ENCODE data around the gene MYO9A.
"Not testable (repeated sequence)": the region's sequence is repeated elsewhere in the genome, so short reads cannot be mapped to it uniquely, and the experiment has no call there.

MYO9A gene

DNA sequence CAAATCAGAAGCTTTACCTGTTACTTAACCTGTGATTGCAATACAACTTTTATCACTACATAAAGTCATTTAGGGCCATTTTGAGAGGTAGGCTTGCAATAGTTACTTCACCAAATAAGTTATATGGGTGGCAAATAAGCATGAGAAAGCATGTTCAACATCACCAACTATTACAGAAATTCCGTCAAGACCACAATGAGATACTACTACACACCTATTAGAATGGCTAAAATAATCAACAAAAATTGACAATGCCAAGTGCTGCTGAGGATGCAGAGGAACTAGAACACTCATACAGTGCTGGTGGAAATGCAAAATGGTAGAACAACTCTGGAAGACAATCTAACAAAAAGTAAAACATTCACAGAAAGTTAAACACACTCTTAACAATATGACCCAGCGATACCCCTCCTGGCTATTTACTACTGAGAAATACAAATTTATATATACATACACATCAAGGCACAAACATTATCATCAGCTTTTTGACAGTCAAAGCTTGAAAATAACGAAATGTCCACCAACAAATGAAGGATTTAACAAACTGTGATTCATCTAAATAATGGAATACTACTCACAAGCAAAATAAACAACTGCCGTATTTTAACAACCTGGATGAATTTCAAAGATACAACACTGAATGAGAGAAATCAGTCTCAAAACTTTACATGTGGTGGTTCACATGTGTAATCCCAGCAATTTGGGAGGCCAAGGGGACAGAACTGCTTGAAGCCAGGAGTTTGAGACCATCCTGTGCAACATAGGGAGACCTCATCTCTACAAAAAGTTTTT is 82.9 kb downstream of the MYO9A start:
- no peak for DNase-seq

- no peak for DNase-seq
These were observed 83.6 kb downstream of the MYO9A start for GRCh38 chr15:72034351-72034750.

DNA sequence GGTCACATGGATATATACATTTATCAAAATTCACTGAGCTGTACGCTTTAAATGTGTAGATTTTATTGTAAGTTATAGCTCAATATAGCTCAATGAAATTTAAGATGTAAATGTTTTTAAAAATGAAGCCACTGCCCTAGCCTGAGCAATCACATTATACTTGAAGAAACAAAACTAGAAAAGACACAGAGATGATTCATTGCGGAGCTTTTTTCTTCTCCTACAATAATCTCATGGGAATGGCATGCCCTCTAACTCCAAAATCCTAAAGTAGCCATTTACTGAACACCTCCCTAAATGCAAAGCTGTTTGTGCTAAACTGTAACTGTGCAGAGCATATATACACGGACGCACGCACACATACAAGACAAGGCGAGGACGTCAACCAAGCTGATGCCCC is 84.2 kb downstream of the MYO9A start:
- no peak for DNase-seq

- no peak for DNase-seq
These were observed 84.7 kb downstream of the MYO9A start for GRCh38 chr15:72033285-72033684.

- no peak for DNase-seq
These were observed 96.3 kb downstream of the MYO9A start for GRCh38 chr15:72021604-72022003.

DNA sequence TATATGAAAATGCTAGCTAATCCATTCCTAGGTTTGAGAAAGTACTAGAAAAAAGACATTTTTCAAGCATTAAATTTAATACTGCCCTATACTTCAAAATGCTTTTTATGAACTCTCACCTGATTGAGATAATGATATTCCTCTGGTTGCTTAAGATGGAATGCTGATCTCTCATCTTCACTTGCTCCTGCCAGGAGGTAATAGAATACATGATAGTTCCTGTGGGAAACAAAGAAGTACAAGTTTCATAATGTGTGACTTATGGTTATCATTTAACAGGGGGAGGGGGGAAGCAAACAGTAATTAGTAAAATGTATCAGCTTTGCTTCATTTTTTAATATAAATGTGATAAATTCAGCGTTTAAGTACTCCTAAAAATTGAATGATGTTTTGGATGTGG is 97.2 kb downstream of the MYO9A start:
- no peak for DNase-seq

GRCh38 chr15:72014555-72014954 is 103.4 kb downstream of the MYO9A start:
- DNase-seq, result not testable (repeated sequence)

GRCh38 chr15:72013703-72014102 is 104.2 kb downstream of the MYO9A start:
- DNase-seq, result no peak

DNA sequence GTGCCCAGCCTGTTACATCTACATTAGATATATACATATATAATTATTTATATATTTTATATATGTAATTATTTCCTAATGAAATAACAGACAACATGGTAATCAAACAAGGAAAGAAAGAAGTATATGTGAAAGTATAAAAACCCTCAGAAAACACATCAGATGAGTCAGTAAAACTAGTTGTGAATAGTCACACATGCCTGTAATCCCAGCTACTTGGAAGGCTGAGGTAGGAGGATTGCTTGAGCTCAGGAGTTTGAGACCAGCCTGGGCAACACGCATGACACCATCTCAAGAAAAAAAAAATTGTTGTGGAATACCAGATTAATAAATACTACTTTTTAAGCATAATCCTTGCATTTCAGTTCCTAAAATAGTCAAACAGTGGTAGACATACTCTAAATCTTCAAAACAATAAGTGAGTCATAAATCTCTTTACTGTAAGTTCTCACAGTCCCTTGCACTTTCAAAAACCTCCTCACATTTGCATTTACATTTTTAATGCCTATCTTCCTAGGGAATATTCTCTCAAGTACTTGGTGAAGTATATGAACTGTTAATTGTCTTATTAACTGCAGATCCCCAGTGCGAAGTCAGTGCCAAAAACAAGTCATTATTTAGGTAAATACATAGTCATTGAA is 106.5 kb downstream of the MYO9A start:
- DNase-seq, result no peak

GRCh38 chr15:72009222-72009621 is 108.7 kb downstream of the MYO9A start:
- no peak for DNase-seq

GRCh38 chr15:72006382-72006781 is 111.6 kb downstream of the MYO9A start:
- DNase-seq, result no peak

GRCh38 chr15:72005483-72005882 is 112.5 kb downstream of the MYO9A start:
- no peak for DNase-seq

- DNase-seq, result no peak
These were observed 118.1 kb downstream of the MYO9A start for GRCh38 chr15:71999807-72000206.

- DNase-seq, result not testable (repeated sequence)
These were observed 119.2 kb downstream of the MYO9A start for GRCh38 chr15:71998717-71999116.

DNA sequence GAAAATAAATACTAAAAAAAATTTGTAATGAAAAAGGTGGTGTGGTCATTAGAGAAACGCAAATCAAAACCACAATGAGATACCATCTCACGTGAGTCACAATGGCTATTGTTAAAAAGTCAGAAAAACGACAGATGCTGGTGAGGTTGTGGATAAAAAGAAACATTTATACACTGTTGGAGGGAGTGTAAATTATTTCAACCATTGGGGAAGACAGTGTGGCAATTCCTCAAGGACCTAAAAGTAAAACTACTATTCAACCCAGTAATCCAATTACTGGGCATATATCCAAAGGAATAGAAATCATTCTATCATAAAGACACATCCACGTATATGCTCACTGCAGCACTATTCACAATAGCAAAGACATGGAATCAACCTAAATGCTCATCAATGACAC is 120.3 kb downstream of the MYO9A start:
- no peak for DNase-seq

DNA sequence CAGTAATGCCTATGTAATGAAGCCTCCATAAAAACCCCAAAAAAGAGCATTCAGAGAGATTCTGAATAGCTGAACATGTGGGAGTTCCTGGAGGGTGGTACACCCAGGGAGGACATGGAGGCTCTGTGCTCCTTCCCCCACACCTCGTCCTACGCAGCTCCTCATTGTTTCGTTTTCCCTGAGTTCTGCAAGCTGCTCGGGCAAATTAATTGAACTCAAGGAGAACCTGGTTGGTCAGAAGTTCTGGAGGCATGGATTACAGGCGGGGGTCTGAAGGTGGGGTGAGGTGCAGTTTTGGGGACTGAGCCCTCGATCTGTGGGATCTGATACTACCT is 142.2 kb downstream of the MYO9A start:
- DNase-seq, result no peak

GRCh38 chr15:71974211-71974610 is 143.7 kb downstream of the MYO9A start:
- DNase-seq, result no peak

- no peak for DNase-seq
These were observed 144.6 kb downstream of the MYO9A start for GRCh38 chr15:71973366-71973765.

DNA sequence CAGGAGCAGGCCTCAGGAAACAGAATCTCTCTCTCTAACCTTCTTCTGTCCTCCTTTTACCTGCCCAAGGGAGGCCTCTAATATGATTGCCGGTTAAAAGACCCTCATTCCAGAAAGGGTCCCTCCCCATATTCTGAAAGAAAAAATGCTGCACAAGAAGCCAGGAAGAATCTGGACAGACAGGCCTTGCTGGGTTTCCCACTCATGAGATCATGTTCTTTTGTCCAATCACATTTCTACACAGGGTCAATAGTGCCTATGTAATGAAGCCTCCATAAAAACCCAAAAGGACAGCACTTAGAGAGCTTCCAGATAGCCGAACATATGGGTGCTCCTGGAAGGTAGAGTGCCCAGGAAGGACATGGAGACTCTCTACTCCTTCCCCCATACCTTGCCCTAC is 146.0 kb downstream of the MYO9A start:
- DNase-seq, result no peak

DNA sequence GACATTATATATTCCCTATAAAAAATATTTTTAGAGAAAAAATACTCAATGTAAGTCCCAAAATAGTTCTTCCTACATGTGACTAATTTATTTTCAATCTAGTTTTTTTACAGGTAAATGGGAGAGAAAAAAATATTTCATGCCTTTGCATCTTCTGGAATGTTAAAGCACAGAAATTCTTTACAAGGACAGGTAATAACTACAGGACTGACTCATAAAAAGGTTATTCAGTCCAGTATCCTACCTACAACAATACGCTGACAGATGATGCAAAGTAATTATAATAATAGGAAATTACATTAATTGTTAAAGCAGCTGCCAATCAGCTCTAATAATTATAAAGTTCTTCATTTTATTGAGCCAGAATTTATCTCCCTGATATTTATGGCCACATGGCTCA is 147.5 kb downstream of the MYO9A start:
- DNase-seq, result no peak

- DNase-seq, result no peak
These were observed 155.4 kb downstream of the MYO9A start for GRCh38 chr15:71962537-71962936.

- DNase-seq, result no peak
These were observed 160.9 kb downstream of the MYO9A start for GRCh38 chr15:71957026-71957425.

- no peak for DNase-seq
These were observed 166.8 kb downstream of the MYO9A start for GRCh38 chr15:71951134-71951533.

DNA sequence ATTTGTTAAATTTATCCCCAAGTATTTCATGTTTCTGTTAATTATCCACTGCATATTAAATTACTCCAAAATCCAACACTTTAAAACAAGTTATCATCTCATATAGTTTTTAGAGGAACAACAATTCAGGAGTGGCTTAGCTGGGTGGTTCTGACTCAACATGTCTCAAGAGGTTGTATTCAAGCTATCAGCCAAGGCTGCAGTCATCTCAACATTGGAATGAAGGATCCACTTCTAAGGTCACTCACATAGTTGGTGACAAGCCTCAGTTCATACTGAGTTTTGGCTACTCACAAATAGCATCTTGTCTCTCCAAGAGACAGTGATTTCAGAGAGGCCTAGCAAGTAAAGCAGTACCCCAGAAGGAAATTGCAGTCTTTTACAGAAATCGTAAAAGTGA is 172.9 kb downstream of the MYO9A start:
- DNase-seq, result no peak

DNA sequence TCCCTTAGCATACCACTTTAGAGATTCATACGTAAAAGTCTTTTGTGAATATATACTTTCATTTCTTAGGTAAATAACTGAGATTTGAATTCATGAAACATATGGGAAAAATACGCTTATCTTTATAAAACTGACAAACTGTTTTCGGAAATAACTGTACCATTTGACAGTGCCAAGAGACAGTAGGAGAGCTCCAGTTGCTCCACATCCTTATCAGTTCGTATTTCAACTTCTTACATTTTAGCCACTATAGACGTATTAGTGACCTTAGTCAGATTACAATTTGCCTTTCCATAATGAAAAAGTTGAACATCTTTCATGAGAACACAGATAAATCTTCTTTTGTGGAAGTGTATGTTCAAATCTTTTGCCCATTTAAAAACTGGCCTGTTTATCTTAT is 174.1 kb downstream of the MYO9A start:
- no peak for DNase-seq
